Prostate gland (tissue), 2 donors: ENCODE data around the gene SGCD. TPM values are rescaled to one million over a fixed set of nuclear protein-coding genes. Genes with fewer than 3 reads are reported as not detected.

ENCODE experiments used
- DNase-seq: peaks from one replicate; pipeline ENCODE4 v3.0.0-alpha.2; 2019; ENCODE audit warnings: low spot score
- H3K27ac ChIP-seq, 2 donors: fragments of 200-600 bp; sonication (generic); 2 replicates each; pipeline ENCODE4 v1.5.1; 2017 to 2019
- H3K27me3 ChIP-seq: fragments of 200-600 bp; sonication (generic); replicated peaks from 2 replicates; pipeline ENCODE4 v1.5.1; 2019; ENCODE audit not compliant: insufficient read depth
- H3K36me3 ChIP-seq, 2 donors: fragments of 200-600 bp; sonication (generic); 1 replicate in 1 of 2; 2 replicates in 1 of 2; pipeline versions ENCODE4 v1.5.1 to v1.8.1; 2017 to 2019
- H3K4me1 ChIP-seq: fragments of 200-600 bp; sonication (generic); replicated peaks from 2 replicates; pipeline ENCODE4 v1.5.1; 2019
- H3K4me3 ChIP-seq, 2 donors: fragments of 200-600 bp; sonication (generic); 2 replicates each; pipeline ENCODE4 v1.5.1; 2017 to 2019
- H3K9me3 ChIP-seq: fragments of 200-600 bp; sonication (generic); 2 replicates; pipeline ENCODE4 v1.5.1; 2017
- CTCF ChIP-seq, 4 experiments: fragments of 200-600 bp in 2 of 4; fragments of 450-650 bp in 2 of 4; sonication (generic) in 2 of 4; IDR thresholded peaks; 1 replicate in 3 of 4; 2 replicates in 1 of 4; pipeline ENCODE4 v1.5.1; 2016 to 2019; ENCODE audit warnings: antibody characterized with exemption in 4 of 4, mild to moderate bottlenecking in 2 of 4, moderate library complexity in 2 of 4
- POLR2A ChIP-seq: fragments of 450-650 bp; IDR thresholded peaks from one replicate; pipeline ENCODE4 v1.6.1; 2016; ENCODE audit warnings: antibody characterized with exemption, mild to moderate bottlenecking
- POLR2AphosphoS5 ChIP-seq: sonication (generic); formaldehyde crosslinking; IDR thresholded peaks from one replicate; pipeline ENCODE4 v1.6.1; 2017; ENCODE audit warnings: antibody characterized with exemption
- WGBS: methylation state at CpG from one replicate; pipeline ENCODE4 v1.1.5; 2018; 5-methylcytosine and 5-hydroxymethylcytosine counted together
- intact Hi-C: fragments of 100-400 bp; cut with DNase I; formaldehyde crosslinking; loops from one replicate; pipeline ENCODE4 v1.14.2; 2022
- total RNA-seq, 2 donors: library from RNA; depleted of rRNA; stranded (reverse); fragments of >200 nt; gene quantifications; one replicate each; pipeline ENCODE4 v1.1.0, GENCODE V29; 2016

SGCD gene
- total RNA-seq, 2 donors from 2014 or later: 3.2 to 3.6 TPM

DNA sequence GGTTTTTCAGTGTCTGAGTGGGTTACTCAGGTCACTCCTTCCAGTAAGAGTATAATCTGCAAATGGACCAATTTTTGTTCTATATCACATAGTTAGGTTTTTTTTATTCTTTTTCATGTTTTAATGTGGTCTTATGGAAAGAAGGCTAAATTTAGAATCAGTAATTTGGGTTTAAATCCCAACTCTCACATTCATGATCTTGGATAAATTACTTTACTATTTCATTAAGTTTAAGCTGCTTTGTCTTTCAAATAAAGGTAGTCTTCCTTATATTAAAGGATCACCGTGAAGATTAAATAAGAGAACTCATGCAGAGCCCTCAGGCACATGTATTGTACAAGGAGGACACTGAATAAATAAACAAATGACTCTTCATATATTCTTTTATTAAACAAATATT lies 234.7 kb downstream of the SGCD start:
- intact Hi-C loops: no loop called here
- no peak overlapping the region for H3K4me3 ChIP-seq
- DNase-seq: no peak
- H3K36me3 ChIP-seq: no peaks in the 10 kb centered on the region
- WGBS: 39% methylated on average over 1 of the region's 1 CpG
- H3K27ac ChIP-seq: no peak overlapping the region
- H3K4me1 ChIP-seq: no peaks in the 10 kb centered on the region
- H3K9me3 ChIP-seq: no peaks in the 10 kb centered on the region
- no peaks in the 10 kb centered on the region for H3K27me3 ChIP-seq
- no peak for TF ChIP-seq POLR2A
- TF ChIP-seq CTCF (IDR thresholded peaks at IDR 0.05): no peak
- TF ChIP-seq POLR2AphosphoS5: no peak

DNA sequence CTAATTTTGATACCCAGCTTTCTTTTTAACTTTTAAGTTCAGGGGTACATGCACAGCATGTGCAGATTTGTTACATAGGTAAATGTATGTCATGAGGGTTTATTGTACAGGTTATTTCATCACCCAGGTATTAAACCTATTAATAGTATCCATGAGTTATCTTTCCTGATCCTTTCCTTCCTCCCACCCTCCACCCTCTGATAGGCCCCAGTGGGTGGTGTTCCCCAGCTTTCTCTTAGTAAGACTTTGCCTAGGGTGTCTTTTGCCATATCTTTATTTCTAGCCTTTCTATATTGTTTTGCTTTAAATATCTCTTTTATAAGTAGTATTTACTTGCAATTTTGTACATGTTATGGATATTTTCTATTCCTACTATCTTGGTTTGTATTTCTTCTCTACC lies 243.7 kb downstream of the SGCD start:
- Histone ChIP-seq H3K27ac (no peak overlapping the region), H3K36me3 (no peaks in the 10 kb centered on the region), H3K27me3 (no peaks in the 10 kb centered on the region), H3K9me3 (no peaks in the 10 kb centered on the region), H3K4me3 (no peak overlapping the region), H3K4me1 (no peaks in the 10 kb centered on the region)
- TF ChIP-seq POLR2AphosphoS5 (no peak), CTCF (IDR thresholded peaks at IDR 0.05) (no peak), POLR2A (no peak)
- DNase-seq: no peak
- intact Hi-C loops: no loop called here

DNA sequence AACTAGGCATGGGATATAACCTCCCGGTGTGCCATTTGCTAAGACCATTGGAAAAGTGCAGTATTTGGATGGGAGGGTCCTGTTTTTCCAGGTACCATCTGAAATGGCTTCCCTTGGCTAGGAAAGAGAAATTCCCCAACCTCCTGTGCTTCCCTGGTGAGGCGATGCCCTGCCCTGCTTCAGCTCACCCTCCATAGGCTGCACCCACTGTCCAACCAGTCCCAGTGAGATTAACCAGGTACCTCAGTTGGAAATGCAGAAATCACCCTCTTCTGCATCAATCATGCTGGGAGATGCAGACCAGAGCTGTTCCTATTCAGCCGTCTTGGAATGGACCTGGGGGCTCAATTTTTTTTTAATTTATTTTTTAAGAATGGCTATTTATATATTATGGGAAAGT lies 254.8 kb downstream of the SGCD start:
- Histone ChIP-seq H3K4me1 (no peaks in the 10 kb centered on the region), H3K9me3 (no peaks in the 10 kb centered on the region), H3K4me3 (no peak overlapping the region), H3K27ac (no peak overlapping the region), H3K36me3 (no peaks in the 10 kb centered on the region), H3K27me3 (no peaks in the 10 kb centered on the region)
- intact Hi-C loops: no loop called here
- TF ChIP-seq CTCF (IDR thresholded peaks at IDR 0.05) (no peak), POLR2AphosphoS5 (no peak), POLR2A (no peak)
- no peak for DNase-seq
- 87% methylated on average over 3 of the region's 3 CpGs for WGBS

DNA sequence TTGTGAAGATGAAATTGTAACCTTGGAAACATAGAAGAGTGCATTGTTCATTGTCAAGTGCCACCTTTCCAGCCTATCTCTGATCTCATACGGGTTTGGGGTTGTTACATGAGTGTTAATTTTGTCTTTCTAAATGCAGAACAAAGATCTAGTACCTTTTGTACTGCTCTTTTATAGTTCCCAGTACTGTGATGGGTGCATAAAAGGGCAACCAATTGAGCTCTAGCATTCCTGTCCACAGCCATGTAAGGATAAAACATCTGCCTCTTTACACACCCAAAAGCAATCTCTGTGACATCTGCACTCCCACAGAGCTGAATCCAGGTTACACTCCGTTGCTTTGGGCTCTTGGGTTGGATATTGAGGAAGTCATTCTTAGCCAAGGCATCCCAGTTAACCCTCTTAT lies 255.2 kb downstream of the SGCD start:
- Histone ChIP-seq H3K4me3 (no peak overlapping the region), H3K4me1 (no peaks in the 10 kb centered on the region), H3K36me3 (no peaks in the 10 kb centered on the region), H3K27ac (no peak overlapping the region), H3K27me3 (no peaks in the 10 kb centered on the region), H3K9me3 (no peaks in the 10 kb centered on the region)
- WGBS: 38% methylated on average over 2 of the region's 2 CpGs
- TF ChIP-seq POLR2AphosphoS5 (no peak), CTCF (IDR thresholded peaks at IDR 0.05) (no peak), POLR2A (no peak)
- DNase-seq: no peak
- intact Hi-C loops: no loop called here

DNA sequence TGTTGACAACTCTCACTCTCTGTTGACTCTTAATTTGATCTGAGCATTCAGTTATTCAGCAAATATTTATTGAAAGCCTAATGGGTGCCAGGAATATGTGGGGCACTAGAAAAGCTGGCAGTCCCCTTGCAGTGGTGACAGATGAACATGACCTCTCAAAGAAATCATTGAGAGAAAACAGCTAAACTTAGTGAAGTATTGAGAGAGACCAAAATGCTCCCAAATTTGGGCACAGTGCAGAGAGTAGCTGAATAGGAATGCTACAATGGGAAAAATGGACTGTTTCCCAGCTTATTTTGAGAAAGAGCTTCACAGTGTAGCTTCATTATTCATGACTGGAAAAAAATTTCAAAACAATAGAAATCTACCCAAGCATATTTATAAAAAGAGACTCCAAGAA lies 257.9 kb downstream of the SGCD start:
- TF ChIP-seq POLR2A (no peak), CTCF (IDR thresholded peaks at IDR 0.05) (no peak), POLR2AphosphoS5 (no peak)
- no peaks in the 10 kb centered on the region for H3K36me3 ChIP-seq
- H3K9me3 ChIP-seq: no peaks in the 10 kb centered on the region
- intact Hi-C loops: no loop called here
- H3K4me1 ChIP-seq: no peaks in the 10 kb centered on the region
- H3K4me3 ChIP-seq: no peak overlapping the region
- no peak for DNase-seq
- H3K27ac ChIP-seq: no peak overlapping the region
- H3K27me3 ChIP-seq: no peaks in the 10 kb centered on the region
